GM18517 (cell line): ENCODE data around the gene C4orf33.
"Not testable (repeated sequence)": the region's sequence is repeated elsewhere in the genome, so short reads cannot be mapped to it uniquely, and the experiment has no call there.

ENCODE experiments used
- ATAC-seq: cut with Tn5 transposase; IDR thresholded peaks from one replicate; pipeline ENCODE4 v1.9.1; 2021; ENCODE audit warnings: mild to moderate bottlenecking, moderate library complexity; ENCODE audit not compliant: unreplicated experiment

C4orf33 gene

GRCh38 chr4:129126614-129127013 is 30.7 kb downstream of the C4orf33 start:
- not testable (repeated sequence) for ATAC-seq

- no peak for ATAC-seq
These were observed 33.2 kb downstream of the C4orf33 start for GRCh38 chr4:129129143-129129542.

- ATAC-seq: no peak
These were observed 35.4 kb downstream of the C4orf33 start for GRCh38 chr4:129131343-129131742.

- no peak for ATAC-seq
These were observed 40.5 kb downstream of the C4orf33 start for GRCh38 chr4:129136433-129136832.

- ATAC-seq: no peak
These were observed 43.0 kb downstream of the C4orf33 start for GRCh38 chr4:129138810-129139496.

- ATAC-seq: no peak
These were observed 44.6 kb downstream of the C4orf33 start for GRCh38 chr4:129140521-129140920.

GRCh38 chr4:129143359-129143758 is 47.4 kb downstream of the C4orf33 start:
- ATAC-seq: no peak

GRCh38 chr4:129144755-129145206 is 48.8 kb downstream of the C4orf33 start:
- no peak for ATAC-seq

- ATAC-seq: no peak
These were observed 49.3 kb downstream of the C4orf33 start for GRCh38 chr4:129145222-129145730.

GRCh38 chr4:129146639-129147038 is 50.7 kb downstream of the C4orf33 start:
- ATAC-seq: no peak

- ATAC-seq: no peak
These were observed 52.9 kb downstream of the C4orf33 start for GRCh38 chr4:129148892-129149291.

- no peak for ATAC-seq
These were observed 54.0 kb downstream of the C4orf33 start for GRCh38 chr4:129149906-129150305.

- no peak for ATAC-seq
These were observed 56.4 kb downstream of the C4orf33 start for GRCh38 chr4:129152350-129152749.

GRCh38 chr4:129153700-129154099 is 57.7 kb downstream of the C4orf33 start:
- no peak for ATAC-seq

- ATAC-seq: no peak
These were observed 66.5 kb downstream of the C4orf33 start for GRCh38 chr4:129162450-129162849.

- no peak for ATAC-seq
These were observed 67.5 kb downstream of the C4orf33 start for GRCh38 chr4:129163427-129163826.

GRCh38 chr4:129164243-129164642 is 68.3 kb downstream of the C4orf33 start:
- ATAC-seq: no peak
